Neutrophil (primary cell): ENCODE data around the gene EMILIN2.
"Not testable (repeated sequence)": the region's sequence is repeated elsewhere in the genome, so short reads cannot be mapped to it uniquely, and the experiment has no call there.

Experiments
- H3K27ac ChIP-seq: fragments of 200-600 bp; sonication (generic); 2 replicates; pipeline ENCODE4 v1.5.1; 2016; ENCODE audit warnings: mild to moderate bottlenecking, moderate library complexity
- H3K27me3 ChIP-seq: fragments of 200-600 bp; sonication (generic); 2 replicates; pipeline ENCODE4 v1.6.0; 2016; ENCODE audit warnings: mild to moderate bottlenecking
- H3K36me3 ChIP-seq: fragments of 200-600 bp; sonication (generic); 2 replicates; pipeline ENCODE4 v1.5.1; 2017
- H3K4me1 ChIP-seq, 2 experiments: fragments of 200-600 bp in 1 of 2; sonication (generic) in 1 of 2; 1 replicate in 1 of 2; 2 replicates in 1 of 2; pipeline versions ENCODE4 v1.5.1 to v1.6.1; 2013 to 2016; ENCODE audit warnings: low read depth in 1 of 2, low read length in 1 of 2, mild to moderate bottlenecking in 1 of 2, moderate library complexity in 1 of 2; ENCODE audit not compliant: control insufficient read depth in 1 of 2, insufficient read depth in 1 of 2
- H3K4me3 ChIP-seq, 2 experiments: fragments of 200-600 bp in 1 of 2; sonication (generic) in 1 of 2; 1 replicate in 1 of 2; 2 replicates in 1 of 2; pipeline ENCODE4 v1.5.1; 2013 to 2016; ENCODE audit warnings: low read depth in 1 of 2, low read length in 1 of 2, mild to moderate bottlenecking in 1 of 2, moderate library complexity in 1 of 2
- H3K9me3 ChIP-seq: fragments of 200-600 bp; sonication (generic); 2 replicates; pipeline ENCODE4 v1.5.1; 2016
- TF ChIP-seq, protein P1 (sequence below): fragments of 200-600 bp; sonication (generic); IDR thresholded peaks from 2 replicates; pipeline ENCODE4 v1.5.1; 2016; ENCODE audit warnings: antibody characterized with exemption

EMILIN2 gene

DNA sequence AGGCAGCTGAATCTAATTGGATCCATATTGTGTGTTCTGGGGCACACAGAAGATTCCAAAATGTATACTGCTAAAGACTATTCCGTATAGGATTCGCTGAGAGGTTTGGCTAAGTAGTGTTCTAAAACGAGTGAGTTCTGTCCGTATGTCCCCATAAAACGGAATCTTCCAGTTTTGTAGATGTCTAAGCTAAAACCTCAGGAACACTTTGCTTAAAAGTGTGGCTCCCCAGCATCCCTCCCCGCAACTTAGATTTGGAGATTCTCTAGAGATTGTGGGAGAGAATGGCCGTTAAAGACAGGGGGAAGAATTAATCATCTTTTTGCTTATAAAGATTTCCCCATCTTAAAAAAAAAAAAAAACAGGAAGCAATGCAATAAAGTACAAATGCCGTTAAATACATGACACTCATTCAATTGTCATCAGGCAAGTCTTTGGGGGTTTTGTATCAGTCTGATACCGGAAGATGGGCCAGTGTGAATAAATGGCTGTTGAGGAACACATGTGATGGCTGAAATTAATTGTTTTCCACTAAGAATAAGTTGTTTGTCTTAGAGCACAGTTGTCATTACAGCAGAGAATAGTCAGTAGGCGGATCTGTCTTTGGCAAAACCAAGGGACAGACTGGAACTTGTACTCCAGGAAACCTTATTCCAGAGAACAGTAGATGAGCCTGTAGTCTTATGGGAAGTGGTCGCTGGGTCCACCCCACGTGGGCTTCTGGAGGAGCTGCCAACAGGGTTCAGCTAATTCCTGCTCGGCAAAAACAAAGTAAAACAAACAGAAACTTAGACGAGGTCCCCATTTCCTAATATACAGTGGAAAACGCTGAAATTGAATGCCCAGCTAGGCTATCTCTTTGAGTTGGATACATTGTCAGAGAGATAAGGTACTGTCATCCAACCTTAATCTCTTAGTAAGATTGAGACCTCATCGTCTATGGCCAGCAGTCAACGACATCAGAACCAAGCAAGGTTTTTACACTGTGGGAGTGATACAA is 1.7 kb downstream of the EMILIN2 start:
- H3K27me3 ChIP-seq: peaks cover 51% of the 10 kb centered on the region
- H3K9me3 ChIP-seq: no peaks in the 10 kb centered on the region
- peaks cover 10% of the 10 kb centered on the region for H3K36me3 ChIP-seq
- peak overlapping the region; percentile 74 to 77 for H3K4me3 ChIP-seq
- TF ChIP-seq, protein P1, sequence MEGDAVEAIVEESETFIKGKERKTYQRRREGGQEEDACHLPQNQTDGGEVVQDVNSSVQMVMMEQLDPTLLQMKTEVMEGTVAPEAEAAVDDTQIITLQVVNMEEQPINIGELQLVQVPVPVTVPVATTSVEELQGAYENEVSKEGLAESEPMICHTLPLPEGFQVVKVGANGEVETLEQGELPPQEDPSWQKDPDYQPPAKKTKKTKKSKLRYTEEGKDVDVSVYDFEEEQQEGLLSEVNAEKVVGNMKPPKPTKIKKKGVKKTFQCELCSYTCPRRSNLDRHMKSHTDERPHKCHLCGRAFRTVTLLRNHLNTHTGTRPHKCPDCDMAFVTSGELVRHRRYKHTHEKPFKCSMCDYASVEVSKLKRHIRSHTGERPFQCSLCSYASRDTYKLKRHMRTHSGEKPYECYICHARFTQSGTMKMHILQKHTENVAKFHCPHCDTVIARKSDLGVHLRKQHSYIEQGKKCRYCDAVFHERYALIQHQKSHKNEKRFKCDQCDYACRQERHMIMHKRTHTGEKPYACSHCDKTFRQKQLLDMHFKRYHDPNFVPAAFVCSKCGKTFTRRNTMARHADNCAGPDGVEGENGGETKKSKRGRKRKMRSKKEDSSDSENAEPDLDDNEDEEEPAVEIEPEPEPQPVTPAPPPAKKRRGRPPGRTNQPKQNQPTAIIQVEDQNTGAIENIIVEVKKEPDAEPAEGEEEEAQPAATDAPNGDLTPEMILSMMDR: no peak
- H3K27ac ChIP-seq: peak overlapping the region; percentile 30
- peaks cover 30 to 38% of the 10 kb centered on the region in 2 experiments for H3K4me1 ChIP-seq

DNA sequence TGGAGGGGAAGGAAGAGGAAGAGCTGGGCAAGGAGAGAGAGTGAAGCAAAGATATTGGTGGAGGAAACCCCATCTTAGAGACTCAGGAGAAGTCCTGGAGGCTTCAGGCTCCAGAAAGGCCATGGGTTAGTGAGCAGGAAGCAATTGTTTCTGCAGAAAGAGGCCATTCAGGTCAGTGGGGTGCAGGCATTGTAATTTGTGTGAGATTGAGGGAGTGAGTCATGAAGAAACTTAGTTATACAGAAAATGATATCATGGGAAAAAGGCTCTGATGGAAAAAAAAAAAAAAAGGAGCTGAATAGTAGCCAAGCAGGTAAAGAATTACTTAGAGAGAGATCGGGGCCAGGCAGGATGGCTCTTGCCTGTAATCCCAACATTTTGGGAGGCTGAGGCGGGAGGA is 4.0 kb downstream of the EMILIN2 start:
- no peaks in the 10 kb centered on the region for H3K9me3 ChIP-seq
- TF ChIP-seq, protein P1: no peak
- peaks cover 29 to 33% of the 10 kb centered on the region in 2 experiments for H3K4me1 ChIP-seq
- peaks cover 29% of the 10 kb centered on the region for H3K27me3 ChIP-seq
- H3K27ac ChIP-seq: no peak overlapping the region
- peaks cover 11% of the 10 kb centered on the region for H3K36me3 ChIP-seq
- H3K4me3 ChIP-seq: no peak overlapping the region

DNA sequence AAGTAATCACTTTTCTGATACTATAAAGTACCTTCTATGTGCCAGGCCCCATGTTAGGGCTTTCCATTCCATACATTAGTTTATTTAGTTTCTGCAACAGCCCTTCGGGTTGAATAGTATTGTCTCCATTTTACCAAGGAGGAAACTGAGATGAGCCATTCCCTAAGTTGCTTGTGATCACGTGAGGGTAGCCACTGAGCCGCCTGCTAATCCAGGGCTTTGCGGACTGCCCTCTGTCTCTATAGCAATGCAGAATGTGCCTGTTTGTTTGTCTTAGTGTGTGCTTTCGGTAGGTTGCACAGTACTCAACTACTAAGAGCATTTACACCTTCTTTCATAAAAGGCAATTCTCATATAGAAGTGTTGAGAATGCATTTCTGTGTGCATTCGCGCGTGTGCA is 5.0 kb downstream of the EMILIN2 start:
- Histone ChIP-seq H3K4me1 (peaks cover 30 to 33% of the 10 kb centered on the region in 2 experiments), H3K36me3 (peaks cover 11% of the 10 kb centered on the region), H3K9me3 (no peaks in the 10 kb centered on the region), H3K27me3 (peaks cover 19% of the 10 kb centered on the region), H3K27ac (no peak overlapping the region), H3K4me3 (no peak overlapping the region)
- TF ChIP-seq, protein P1: no peak

DNA sequence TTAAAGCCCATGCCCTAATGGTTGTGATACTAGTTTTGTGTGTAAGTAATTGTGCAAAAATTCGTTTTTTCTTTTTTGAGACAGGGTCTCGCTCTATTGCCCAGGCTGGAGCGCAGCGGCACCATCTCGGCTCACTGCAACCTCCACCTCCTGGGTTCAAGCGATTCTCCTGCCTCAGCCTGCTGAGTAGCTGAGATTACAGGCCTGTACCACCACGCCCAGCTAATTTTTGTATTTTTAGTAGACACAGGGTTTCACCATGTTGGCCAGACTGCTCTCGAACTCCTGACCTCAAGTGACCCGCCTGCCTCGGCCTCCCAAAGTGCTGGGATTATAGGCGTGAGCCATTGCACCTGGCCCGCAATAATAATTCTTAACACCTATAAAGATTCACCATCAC is 5.7 kb downstream of the EMILIN2 start:
- H3K27ac ChIP-seq, H3K9me3 ChIP-seq, H3K4me3 ChIP-seq: not testable (repeated sequence)
- Histone ChIP-seq H3K27me3 (peaks cover 13% of the 10 kb centered on the region), H3K36me3 (peaks cover 11% of the 10 kb centered on the region), H3K4me1 (peaks cover 36% of the 10 kb centered on the region in 2 experiments)

DNA sequence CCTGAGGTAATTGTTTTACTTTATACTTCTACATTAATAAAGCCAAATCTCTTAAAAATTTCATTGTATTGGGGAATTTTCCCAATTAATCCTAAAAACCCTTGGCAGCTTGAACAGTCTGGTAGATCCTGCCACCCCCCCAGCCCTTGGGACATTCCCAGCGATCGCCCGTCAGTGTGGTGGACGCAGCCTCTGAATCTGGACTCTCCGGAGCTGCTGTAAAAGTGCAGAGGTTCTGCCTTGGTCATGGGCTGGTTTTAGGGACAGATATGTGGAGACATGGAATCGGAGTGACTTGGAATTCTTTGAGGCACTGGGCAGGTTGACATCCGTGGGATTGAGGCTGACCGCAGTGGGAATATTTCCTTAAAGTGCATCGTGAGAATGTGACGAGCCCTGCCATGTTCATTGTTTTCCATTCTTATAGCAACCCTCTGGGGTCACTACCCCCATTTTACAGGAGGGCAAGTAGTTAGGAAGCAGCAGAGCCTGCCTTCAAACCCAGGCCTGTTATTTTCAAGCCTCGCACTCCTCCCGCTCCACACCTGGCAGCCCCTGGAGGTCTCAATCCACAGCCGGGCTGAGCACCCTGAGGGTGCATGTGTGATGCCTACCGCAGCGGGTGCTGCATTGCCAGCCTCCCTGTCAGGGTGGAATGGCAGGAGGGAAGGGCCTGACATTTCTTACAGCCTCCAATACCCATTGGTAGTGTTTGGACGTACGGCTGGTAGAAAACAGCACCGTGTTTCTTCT is 6.5 kb downstream of the EMILIN2 start:
- no peak overlapping the region for H3K4me3 ChIP-seq
- H3K27ac ChIP-seq: no peak overlapping the region
- H3K9me3 ChIP-seq: no peaks in the 10 kb centered on the region
- H3K36me3 ChIP-seq: peaks cover 11% of the 10 kb centered on the region
- TF ChIP-seq, protein P1: no peak
- peaks cover 4% of the 10 kb centered on the region for H3K27me3 ChIP-seq
- H3K4me1 ChIP-seq: peaks cover 36 to 37% of the 10 kb centered on the region in 2 experiments
